H54 (cell line): ENCODE measurements around the gene IMP4.

Experiments used
- DNase-seq: peaks from one replicate; pipeline ENCODE4 v3.0.0; 2011; ENCODE audit warnings: low spot score, mixed read lengths; ENCODE audit not compliant: insufficient read length
- FAIRE-seq: peaks from 3 replicates; lab custom pipeline; 2011; peaks lifted over from hg19 to GRCh38; lab: Jason Lieb, UNC
- POLR2A ChIP-seq: IDR thresholded peaks from 2 replicates; pipeline ENCODE4 v1.6.1; 2011; ENCODE audit warnings: low read depth, mild to moderate bottlenecking, low read length

The IMP4 gene

GRCh38 chr2:130381145-130381544 lies 38.4 kb downstream of the IMP4 start:
- no peak for DNase-seq
- FAIRE-seq: no peak
- no peak for TF ChIP-seq POLR2A

DNA sequence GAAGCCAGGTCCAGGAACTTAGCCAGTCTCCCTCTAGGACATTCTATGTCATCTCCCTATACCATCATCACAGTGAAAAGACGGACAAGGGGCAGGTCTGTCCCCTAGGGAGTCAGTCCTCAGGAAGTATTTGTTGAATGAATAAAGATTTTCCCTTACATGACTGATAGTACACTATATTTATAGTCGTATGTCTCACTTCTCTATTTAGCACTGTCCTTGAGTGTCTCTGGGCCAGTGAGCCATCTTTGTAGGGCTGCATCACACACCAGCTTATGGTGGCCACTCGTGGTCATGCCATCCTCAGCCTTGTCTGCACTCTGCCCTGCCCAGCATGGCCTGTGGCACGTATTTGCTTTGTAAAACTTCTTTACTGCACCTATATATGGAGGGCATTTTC lies 38.9 kb downstream of the IMP4 start:
- no peak for FAIRE-seq
- no peak for TF ChIP-seq POLR2A
- no peak for DNase-seq

GRCh38 chr2:130382313-130382917 lies 39.7 kb downstream of the IMP4 start:
- FAIRE-seq (no peak), DNase-seq (no peak)
- TF ChIP-seq POLR2A: no peak

- FAIRE-seq: no peak
- TF ChIP-seq POLR2A: no peak
- no peak for DNase-seq
Observed at GRCh38 chr2:130385709-130386108, 43.0 kb downstream of the IMP4 start.

DNA sequence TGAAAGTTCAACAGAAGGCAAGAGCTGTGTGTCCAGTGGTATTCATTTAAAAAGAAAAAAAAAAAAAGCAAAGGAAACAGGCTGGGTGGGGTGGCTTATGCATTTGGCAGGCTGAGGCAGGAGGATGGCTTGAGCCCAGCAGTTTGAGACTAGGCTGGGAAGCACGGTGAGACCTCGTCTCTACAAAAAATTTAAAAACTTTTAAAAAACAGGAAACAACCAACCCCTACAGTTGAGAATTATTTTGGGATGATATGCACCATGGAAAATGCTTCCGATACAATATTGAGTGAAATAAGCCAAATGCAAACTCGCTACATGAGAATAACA lies 44.3 kb downstream of the IMP4 start:
- DNase-seq (no peak), FAIRE-seq (no peak)
- TF ChIP-seq POLR2A: no peak

DNA sequence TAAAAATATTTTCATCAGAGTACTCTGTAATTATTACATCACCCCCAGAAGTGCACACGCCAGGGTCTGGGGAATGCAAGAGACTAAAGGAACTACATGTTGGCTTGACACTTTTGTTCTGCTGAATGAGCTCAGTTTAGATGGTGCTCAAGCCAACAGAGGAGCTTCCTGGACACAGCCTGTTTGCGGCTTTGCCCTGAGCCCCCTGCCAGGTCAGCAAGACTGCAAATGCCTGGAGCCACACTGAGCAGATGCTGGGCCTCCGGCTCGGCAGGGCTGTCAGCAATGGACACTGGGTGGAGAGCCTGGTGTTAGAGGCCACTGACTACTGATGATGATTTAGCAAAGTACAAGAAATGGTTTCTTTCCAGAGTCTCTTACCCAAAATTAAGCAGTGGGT lies 45.1 kb downstream of the IMP4 start:
- TF ChIP-seq POLR2A: no peak
- no peak for DNase-seq
- FAIRE-seq: no peak

DNA sequence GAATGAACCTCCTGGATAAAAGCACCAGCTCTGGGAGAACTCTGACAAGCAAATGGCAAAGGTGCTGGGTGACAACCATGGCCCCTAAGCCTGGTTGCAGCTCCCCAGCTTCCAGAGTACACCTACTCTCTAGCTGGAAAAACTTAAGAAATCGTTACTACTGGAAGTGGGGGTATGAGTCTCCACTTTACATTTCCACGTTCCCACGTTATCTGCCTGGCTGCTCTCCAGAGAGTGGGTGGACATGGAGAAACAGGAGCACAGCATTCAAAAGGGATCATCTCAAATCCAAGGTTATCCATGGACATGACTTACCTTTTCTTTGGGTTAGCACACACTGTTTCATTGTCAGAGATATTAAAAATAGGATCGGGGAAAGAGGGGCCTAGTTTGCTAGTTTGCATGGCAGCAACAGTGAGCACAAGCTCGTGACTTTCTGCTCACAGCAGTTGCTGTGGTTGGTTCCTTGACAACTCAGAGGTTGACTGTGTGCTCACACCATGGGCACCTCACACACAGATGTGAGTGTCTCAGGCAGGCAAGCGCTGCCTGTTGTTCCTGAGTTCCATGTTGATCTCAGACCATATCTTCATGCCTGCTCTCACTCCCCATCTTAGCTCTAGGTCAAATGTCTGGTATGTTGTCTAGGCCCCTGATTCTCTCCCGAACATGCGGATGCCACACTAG lies 45.7 kb downstream of the IMP4 start:
- TF ChIP-seq POLR2A: no peak
- FAIRE-seq (no peak), DNase-seq (no peak)

- no peak for DNase-seq
- no peak for TF ChIP-seq POLR2A
- FAIRE-seq: no peak
Observed at GRCh38 chr2:130389358-130389757, 46.7 kb downstream of the IMP4 start.

DNA sequence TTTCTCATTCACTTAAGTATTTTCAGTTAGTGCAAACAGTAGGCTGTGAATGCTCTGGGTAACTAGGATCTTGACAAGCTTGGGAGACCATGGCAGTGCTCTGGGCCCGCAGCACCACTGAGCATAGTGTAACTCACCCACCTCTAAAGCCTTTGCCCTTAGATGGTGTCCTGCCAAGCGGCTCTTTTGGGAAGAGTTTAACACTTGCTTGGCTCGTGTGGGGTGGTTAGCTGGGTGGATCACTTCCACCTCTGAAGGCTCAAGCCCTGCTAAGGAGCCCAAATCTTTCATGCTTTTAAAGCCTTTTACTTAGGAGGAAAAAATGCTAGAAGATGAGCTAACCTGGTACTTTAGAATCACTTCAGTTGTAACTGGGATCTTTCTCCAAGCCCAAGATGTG lies 47.1 kb downstream of the IMP4 start:
- no peak for TF ChIP-seq POLR2A
- DNase-seq (no peak), FAIRE-seq (no peak)

- TF ChIP-seq POLR2A: no peak
- FAIRE-seq: no peak
- no peak for DNase-seq
Observed at GRCh38 chr2:130390460-130391057, 47.9 kb downstream of the IMP4 start.

- TF ChIP-seq POLR2A: peak; percentile 48
- FAIRE-seq (no peak), DNase-seq (peak; percentile 65)
Observed at GRCh38 chr2:130391058-130391871, 48.6 kb downstream of the IMP4 start.

GRCh38 chr2:130391872-130392670 lies 49.4 kb downstream of the IMP4 start:
- TF ChIP-seq POLR2A: no peak
- no peak for DNase-seq
- no peak for FAIRE-seq

DNA sequence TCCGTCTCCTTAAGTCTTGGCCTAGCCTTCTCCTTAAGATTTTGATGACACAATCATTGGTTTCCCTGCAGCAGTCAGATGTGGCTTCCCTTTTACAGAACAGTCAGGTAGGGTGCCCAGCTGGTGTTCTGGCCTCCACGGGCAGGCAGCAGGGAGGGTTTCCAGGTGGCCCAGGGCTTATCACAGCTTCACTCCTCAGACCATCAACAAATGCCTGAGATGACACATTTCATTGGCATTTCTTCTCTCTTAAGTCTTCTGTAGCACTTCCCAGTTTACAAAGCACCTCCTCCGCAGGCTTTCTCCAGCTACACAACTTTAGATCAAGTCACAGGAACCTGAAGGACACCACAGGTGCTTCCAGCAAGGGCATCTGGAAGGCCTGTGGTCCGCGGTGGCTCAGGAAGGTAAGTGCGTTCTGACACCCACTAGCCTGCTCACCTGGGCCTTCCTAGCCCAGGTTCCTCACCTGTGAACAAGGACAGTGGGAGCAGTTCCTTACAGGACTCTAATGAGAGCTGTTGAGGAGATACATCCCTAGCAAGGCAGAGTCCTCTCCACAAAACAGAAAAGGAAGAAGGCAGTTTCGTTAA lies 50.7 kb downstream of the IMP4 start:
- no peak for TF ChIP-seq POLR2A
- peak; percentile 38 for DNase-seq
- FAIRE-seq: no peak
